GM20431 (cell line): ENCODE measurements around the gene MPP3.
"Not testable (repeated sequence)": the region's sequence is repeated elsewhere in the genome, so short reads cannot be mapped to it uniquely, and the experiment has no call there.

Experiments
- in situ Hi-C: fragments of 300-500 bp; cut with MseI, MboI; formaldehyde crosslinking; loops from one replicate; pipeline ENCODE4 v1.15.0; 2020; ENCODE audit warnings: low sequenced_read_pairs; ENCODE audit not compliant: unreplicated experiment

The MPP3 gene, protein sequence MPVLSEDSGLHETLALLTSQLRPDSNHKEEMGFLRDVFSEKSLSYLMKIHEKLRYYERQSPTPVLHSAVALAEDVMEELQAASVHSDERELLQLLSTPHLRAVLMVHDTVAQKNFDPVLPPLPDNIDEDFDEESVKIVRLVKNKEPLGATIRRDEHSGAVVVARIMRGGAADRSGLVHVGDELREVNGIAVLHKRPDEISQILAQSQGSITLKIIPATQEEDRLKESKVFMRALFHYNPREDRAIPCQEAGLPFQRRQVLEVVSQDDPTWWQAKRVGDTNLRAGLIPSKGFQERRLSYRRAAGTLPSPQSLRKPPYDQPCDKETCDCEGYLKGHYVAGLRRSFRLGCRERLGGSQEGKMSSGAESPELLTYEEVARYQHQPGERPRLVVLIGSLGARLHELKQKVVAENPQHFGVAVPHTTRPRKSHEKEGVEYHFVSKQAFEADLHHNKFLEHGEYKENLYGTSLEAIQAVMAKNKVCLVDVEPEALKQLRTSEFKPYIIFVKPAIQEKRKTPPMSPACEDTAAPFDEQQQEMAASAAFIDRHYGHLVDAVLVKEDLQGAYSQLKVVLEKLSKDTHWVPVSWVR

DNA sequence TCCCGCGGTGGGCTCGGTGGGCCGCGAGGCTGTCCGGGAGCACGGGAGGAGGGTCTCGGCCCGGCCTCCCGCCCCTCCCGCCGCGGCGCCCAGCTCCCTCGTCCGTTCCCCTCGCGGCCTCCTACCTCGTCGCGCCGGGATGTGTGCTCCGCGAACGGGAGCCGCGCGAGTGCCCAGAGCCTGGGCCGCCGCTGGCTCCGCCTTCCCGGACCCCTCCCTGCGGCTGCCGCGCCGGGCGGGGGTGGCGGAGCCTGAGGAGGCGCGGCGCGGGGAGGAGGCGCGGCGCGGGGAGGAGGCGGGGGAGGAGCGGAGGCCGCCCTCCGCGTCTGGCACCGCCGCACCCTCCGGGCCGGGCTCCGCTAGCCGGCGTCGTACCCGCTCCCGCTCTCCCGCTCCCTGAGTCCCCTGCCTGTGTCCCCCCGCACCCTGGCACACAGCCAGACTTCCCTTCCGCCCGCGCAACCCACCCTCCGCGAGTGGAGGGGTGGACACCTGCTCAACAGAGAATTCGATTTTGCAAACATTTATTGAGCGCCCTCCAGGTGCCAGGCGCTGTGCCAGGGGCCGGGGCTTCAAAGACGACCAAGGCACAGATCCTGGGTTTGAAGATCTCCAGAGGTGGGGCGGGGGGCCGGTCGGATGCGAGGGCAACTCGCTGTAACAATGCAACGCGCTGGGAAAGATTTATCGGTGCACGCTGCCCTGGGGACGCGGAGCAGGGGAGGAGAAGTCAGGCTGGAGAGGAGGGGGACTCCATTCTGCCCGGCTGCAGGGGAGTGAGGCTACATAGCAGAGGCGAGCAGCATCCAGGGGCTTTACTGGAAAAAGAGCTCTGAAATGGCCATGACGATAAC, at the start of gene MPP3:
TSS of gene MPP3 (minus strand) at position 171 of the 854 bp plus-strand sequence. CDS start 1,240 bp downstream, outside the sequence.
- in situ Hi-C loops, result no loop called here

DNA sequence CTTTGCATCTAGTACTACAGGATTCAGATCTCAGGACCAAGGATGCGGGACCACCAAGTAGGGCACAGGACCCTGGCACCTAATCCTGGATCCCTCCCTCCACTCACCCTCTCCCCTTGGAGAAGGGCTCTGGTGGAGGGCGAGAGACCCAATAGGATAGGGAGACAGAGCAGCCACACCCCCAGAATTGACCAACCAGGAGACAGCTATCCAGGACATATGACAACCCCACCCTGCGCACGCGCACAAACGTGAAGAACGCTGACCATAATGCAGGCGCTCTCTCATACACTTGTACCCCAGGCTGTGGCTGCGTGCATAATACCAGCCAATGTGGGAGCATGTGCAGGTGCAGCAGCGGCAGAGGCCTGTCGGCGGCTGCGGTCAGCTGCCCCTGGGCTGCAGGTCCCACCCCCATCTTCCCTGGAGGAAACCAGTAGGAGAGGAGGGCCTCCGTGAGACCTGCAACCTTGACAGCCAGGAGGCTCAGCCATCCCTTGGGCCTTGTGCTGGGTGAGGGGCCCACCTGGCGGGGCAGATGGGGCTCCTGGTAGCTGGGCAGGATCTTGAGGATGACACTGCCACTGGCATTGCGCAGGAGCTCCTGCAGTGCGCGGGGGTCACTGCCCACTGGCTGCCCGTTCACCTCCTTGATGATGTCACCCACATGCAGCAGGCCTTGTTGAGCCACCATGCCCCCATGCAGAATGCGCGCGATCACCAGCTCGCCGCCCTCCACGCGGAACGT, 49.0 kb upstream of the MPP3 start:
- in situ Hi-C loops, result no loop called here

DNA sequence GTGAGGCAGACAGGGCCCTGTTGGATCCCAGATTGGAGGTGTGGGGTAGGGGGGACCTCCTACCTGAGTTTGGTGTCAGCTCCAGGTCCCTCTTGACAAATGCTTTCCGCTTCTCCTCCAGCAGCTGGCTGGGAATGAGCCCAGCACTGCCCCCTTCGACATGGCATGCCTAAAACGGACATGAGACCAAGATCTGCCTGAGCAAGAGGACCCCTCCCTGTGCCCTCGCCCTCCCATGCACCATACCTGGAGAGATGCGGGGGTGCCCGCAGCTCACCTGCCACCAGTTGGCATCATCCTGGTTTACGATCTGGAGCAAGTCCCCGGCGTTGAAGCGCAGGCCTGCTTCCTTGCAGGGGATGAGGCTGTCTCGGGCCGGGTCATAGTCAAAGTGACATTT, 48.2 kb upstream of the MPP3 start:
- in situ Hi-C loops, result no loop called here

DNA sequence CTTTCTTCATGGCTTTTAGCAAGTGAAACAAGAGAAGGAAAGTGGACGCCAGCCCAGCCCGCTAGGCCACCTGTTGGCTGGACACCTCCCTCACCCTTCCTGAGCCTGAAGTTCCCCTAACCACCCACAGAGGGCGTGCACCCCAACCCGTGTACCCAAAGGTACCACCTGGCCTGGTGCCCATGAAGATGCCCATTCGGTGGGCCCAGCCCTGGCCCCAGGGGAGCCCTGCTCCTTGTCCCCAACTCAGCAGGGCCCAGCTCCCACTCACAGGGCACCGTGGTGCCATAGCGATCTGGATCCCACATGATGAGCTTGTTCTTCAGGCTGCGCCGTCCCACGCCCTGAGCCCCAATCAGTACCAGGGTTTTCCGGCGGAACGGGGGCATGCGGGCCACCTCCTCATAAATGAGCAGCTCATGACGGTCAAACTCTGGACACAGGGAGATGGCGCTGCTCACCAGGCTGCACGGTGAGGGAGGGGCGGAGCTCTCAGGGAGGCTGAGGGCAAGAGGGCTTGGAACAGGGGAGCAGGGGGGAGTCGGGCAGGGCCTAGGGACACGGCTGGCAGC, 47.6 kb upstream of the MPP3 start:
- in situ Hi-C loops, result no loop called here

DNA sequence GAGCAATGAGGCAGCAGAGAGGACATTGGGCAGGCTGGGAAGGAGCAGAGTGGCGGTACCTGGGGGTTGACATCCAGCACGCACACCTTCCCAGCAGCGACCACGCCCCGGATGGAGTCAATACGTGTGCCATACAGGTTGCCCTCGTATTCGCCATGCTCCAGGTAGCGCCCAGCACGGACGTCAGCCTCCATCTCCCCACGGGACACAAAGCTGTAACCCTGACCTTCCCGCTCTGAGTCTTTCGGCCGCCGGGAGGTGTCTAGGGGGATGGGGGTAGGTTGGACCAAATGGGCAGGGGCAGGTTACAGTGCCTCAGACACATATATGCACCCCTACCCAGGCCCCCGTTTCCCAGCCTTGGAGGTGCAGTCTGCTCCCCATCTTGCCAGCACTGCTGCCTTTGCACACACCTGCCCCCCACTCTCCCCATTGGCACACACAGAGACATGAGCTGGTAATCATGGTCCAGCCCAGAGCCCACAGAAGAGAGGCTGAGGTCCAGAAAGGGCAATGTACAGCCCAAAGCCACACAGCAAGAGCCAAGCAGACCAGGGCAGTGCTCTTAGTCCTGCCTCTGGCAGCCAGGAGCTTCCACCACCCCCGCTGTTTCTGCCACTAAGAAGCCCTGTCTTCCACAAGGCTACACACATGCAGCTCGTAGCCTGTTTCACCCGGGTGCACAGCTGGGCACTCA, 46.9 kb upstream of the MPP3 start:
- in situ Hi-C loops, result no loop called here

DNA sequence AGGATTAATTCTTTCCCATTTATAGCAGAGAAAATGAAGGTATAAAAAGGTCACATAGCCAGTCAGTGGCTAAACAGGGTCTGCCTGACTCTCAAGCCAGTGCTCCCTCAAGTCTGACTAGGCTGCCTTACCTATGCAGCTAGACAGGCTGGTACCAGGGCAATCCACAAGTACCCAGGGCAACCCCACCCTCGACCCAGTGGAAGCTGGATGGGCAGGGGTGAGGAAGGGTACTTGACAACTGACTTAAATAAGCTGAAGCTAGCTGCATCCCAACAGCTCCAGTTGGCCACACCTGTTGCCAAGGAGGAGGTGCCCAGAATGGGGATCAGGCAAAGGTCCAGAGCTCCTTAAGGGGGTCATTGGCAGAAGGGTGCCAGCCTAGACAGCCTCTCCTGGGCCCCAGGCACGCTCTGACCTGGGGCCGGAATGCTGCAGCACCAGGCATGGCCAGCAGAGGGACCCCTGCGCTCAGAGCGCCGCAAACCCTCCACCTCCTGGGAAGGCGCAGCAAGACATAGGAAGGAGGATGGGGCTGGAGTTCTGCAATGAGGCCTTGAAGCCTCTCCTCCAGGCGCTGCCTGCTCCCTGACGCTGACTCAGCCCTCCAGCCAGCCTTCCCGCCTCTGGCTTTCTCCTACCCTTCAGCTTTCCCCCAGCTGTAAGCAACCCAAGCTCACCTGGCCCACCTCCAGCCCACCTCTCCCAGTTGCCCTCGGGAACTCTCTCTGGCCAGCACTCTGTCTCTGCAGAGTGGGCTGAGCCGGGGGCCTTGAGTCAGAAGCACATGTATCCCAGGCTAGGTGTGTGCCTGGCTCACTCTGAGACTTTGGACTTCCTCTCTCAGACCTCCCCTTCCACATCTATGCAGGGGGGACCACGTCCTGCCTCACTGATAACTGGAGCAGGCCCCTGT, 45.6 kb upstream of the MPP3 start:
- in situ Hi-C loops, result no loop called here

DNA sequence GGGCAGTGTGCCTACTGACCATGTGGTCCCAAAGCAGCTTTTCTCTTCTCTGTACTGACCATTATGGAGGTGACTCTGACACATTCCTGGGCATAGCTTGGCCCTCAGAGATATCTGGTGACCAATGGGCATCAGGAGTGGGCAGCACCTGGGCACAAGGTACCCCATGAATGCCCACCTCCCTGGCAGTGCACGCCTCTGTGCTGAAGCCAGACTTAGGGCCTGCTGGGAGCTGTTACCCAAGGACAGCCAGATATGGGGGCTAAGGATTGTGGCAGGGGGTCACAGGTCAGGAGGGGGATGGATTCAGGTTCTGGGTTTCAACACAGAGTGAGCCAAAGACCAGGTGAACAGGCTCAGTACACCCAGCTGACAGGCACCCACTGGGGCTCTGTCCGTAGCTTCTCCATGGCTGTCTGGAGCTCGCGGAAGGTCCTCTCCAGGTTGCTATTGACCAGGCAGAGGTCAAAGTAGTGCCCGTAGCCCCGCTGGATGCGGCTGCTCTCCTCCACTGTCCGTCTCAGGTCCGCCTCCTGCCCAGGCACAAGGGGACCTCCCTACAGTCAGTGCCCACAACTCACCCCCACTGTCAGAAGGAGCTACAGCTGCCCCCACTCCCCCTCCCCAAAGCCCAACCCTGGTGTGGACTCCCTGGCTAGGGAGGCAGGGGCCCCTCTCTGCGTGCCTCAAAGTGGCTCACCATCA, 44.7 kb upstream of the MPP3 start:
- in situ Hi-C loops, result no loop called here

DNA sequence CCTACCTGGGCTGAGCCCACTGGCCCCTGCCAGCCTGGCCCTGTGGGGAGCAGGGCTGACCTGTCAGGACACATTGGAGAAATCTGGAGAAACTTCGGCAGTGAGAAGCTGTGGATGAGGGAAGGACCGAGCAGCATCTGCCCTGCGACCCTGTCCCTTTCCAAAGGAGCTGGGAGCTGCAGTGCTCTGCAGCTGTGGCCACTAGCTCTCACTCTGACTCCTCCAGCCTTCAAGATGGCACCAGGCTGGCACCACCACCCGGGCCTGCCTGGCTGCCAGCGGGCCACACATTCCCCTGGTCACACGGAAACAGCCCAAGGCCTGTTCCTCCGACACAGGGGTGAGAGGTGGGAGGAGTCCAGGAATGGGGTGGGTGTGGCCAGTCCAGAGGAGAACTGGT, 44.1 kb upstream of the MPP3 start:
- in situ Hi-C loops, result no loop called here

DNA sequence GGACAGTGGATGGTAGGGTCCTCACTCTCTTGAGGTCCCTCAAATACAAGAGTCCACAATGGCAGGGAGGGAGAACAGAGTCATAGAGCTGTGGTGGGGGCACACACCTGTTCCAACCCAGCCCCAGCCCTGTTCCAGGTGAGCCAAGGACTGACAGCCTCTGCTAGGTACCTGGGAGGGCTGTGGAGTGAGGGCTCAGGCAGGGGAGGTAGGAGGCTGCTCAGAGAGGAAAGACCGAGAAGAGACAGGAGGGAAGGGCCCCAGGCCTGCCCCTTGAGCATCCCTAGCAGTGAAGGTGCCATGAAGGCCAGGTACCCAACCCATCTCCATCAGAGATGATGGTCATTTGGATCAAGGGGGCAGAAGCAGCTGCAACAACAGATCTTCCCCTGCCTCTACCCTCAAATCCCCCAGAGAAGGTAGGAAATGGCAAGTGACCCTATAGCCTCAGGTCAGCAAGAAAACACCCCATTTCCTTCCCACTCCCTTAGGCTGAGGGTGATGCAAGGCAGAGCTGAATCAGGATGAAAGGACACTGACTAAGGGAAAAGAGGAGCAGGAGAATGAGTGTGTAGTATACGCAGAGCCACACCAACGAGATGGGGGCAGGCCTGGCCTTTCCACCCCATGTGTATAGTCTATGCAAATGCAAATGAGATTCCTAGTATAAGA, 42.7 kb upstream of the MPP3 start:
- in situ Hi-C loops, result no loop called here

DNA sequence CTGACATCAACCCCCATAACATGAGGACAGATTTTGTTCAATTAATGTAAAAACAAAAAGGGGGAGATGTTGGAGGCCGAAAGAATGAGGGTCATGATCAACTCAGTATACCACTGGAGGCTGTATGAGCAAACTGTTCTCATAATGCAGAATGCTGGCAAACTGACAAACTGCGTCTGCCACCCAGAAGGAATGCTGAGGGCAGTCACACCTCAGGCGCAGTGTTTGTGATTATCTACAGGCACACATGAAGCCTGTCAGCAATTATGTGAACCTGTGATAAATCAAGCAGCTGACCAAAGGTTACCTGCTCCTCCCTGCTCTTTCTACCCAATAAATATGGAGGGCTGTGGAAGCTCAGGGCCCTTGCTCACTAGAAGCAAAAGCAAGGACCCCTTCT, 41.3 kb upstream of the MPP3 start:
- in situ Hi-C loops, result no loop called here

DNA sequence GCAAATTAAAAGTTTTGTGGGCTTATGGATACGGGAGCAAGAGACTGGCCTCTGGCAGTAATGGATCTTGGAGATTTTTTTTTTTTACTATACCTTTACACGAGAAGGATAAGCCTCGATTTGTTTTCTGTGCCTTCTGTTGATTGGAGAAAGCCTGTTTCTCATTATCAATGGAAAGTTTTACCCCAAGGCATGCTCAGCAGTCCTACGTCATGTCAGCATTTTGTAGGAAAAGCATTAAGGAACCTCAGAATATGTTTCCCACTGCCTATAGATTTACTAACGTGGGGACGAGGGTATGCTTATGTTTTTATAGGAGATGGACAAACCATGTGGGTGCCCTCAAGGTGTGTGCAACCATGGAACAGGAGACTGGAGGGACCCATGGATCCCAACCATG, 40.9 kb upstream of the MPP3 start:
- in situ Hi-C loops, result no loop called here

DNA sequence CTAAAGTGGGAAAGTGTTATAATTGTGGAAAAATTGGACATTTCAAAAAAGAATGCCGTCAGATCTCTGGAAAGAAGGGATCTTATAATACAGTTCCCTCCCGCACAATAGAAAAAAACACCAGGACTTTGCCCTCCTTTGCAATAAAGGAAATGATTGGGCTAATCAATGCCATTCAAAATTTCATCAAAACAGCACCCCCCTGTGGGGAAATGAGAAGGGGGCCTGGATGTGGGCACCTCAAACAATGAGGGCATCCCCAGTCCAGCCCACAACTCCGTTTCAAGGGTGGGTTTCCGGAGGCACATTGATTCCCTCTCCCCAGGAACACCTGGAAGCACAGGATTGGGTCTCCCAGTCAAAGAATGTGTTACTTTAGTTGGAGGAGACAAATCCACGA, 40.1 kb upstream of the MPP3 start:
- in situ Hi-C loops, result no loop called here

DNA sequence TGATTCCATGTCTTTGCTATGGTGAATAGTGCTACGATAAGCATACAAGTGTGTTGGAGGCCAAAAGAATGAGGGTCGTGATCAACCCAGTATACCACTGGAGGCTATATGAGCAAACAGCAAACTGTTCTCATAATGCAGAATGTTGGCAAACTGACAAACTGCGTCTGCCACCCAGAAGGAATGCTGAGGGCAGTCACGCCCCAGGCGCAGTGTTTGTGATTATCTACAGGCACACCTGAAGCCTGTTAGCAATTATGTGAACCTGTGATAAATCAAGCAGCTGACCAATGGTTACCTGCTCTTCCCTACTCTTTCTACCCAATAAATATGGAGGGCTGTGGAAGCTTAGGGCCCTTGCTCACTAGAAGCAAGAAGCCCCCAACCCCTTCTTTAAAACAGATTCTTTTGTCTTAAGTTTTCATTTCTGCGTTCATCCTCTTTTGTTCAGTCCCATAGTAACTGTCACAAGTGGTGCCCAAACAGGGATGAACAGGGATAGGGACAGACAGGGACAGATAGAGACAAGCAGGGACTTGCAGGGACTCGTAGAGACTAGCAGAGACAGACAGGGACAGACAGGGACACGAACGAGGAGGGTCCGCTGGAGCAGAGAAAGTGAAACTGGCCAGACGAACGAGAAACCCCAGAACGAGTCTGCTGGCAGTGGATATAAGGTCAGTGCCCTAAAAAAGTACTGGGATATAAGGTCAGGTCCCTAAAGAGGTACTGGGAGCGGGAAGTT, 39.2 kb upstream of the MPP3 start:
- in situ Hi-C loops, result no loop called here

DNA sequence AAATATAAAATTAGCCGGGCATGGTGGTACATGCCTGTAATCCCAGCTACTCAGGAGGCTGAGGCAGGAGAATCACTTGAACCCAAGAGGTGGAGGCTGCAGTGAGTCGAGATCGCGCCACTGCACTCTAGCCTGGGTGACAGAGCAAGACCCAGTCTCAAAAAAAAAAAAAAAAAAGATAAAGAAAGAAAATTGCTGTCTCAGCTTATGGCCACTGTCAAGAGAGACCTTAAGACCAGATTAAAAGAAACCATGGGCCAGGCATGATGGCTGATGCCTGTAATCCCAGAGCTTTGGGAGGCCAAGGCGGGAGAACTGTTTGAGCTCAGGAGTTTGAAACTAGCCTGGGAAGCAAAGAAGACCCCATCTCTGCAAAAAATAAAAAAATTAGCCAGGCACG, 36.1 kb upstream of the MPP3 start:
- in situ Hi-C loops, result not testable (repeated sequence)

DNA sequence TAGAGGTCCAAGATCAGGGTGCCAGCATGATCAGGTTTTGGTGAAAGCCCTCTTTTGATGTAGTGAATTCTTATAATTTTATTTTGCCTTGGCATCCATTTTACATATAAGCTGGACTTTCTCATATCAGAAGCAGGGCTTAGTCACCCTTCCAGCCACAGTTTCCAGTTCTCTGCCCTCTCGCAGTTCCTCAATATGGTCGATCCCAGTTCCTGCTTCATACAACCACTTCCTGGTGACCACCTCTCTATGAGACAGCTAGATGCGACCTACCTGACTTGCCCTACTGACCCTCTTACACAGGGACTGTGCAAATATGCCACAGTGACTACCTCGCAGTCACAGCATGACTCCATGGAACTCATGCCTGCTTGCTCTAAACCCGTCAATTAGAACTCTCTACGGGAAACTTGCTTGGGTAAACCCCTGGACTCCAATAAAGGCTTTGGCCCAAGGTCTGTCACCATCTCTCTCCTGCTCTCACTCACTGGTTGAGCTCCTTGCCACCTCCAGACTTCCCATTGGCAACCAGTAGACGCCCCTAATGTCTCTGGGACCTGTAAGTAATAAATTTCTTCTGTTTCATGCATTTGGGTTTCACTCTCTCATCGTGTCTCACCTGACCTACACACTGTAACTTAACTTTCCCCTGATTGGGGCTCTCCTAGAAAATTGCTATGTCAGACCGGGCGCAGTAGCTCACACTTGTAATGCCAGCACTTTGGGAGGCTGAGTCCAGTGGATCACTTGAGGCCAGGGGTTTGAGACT, 35.5 kb upstream of the MPP3 start:
- in situ Hi-C loops, result no loop called here
